Measurements from ENCODE around the gene CCDC50.

Gene CCDC50, protein sequence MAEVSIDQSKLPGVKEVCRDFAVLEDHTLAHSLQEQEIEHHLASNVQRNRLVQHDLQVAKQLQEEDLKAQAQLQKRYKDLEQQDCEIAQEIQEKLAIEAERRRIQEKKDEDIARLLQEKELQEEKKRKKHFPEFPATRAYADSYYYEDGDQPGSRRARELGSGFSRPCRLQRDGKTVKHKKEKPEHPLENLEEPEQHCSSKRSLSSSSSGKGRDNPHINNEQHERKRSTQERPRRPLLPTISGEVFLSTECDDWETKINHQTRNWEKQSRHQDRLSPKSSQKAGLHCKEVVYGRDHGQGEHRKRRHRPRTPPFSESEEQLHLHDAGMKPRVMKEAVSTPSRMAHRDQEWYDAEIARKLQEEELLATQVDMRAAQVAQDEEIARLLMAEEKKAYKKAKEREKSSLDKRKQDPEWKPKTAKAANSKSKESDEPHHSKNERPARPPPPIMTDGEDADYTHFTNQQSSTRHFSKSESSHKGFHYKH

DNA sequence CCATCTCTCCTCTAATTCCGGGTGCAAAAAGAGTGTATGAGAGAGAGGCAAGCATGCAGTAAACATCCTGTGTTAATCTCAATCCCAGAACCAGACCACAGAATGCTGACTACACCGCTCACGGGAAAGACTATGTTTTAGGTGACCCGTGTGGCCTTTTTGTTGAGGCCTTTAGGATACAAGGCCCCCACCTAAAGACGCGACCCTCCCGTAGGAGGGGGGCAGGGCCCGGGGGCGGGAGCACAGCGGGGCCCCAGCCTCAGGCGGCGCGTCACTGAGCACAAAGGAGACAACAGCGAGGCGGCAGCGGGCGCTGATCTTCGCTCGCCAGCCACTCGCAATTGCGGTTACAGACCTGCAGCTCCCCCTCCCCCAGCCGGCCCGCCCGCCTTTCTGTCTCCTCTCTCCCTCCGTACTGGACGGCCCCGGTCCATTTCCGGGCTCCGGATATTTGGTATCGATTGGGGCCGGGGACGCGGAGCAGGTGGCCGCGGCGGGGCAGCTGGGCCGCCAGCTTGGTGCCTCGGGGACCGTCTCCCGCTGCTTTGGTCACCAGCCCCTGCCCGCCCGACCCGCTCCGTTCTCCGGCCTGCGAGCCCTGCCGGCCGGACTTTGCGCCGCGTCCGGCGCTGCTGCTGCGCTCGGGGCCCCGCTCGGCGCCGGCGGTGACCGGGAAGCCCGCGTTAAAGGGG lies at the start of gene CCDC50:
Gene CCDC50, plus strand, starts transcription at position 433 of the 692 bp plus-strand sequence. CDS start 281 bp downstream, outside the sequence.
- no peak within 1 kb of the TSS for H3K27ac ChIP-seq (ENCODE audit: low read length)
- DNase-seq (ENCODE audit: low read depth, low spot score), result peak; percentile 27

DNA sequence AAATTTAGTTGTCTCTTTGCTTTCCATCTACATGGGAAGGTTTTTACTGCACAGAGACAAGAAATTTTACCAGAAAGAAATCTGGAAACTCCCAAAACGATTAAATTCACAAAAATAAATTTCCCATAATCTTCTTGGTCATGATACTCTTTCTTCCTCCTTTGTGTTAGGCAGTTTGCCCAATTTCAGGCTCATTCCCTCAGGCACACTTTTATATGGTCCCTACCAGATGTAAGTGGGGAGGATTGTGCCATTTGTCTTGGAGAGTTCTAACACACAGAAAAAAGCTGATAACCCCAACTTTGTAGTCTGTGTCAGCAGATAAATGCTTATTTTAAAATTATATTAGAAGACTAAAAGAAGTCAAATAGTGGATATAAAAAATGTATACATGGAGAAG lies 49.1 kb upstream of the CCDC50 start:
- Histone ChIP-seq H3K27ac (ENCODE audit: low read length) (no peak overlapping the region), H3K36me3 (ENCODE audit: control insufficient read depth, insufficient read depth, low read length) (no peaks in the 10 kb centered on the region), H3K9me3 (ENCODE audit: control insufficient read depth, insufficient read depth, low read length) (no peaks in the 10 kb centered on the region), H3K4me1 (ENCODE audit: control insufficient read depth, insufficient read depth, low read length) (no peaks in the 10 kb centered on the region), H3K27me3 (ENCODE audit: control insufficient read depth, insufficient read depth, low read length) (no peaks in the 10 kb centered on the region), H3K4me3 (ENCODE audit: low read length) (no peak overlapping the region)
- no peak for DNase-seq (ENCODE audit: low read depth, low spot score)
- WGBS (ENCODE audit: insufficient coverage, insufficient read length), result no CpG with 5 or more reads among the region's 1 CpG

More for the DNA sequence above, at the start of gene CCDC50:
- WGBS (ENCODE audit: insufficient coverage, insufficient read length), result no CpG with 5 or more reads among the region's 63 CpGs
- H3K27me3 ChIP-seq (ENCODE audit: control insufficient read depth, insufficient read depth, low read length), result peaks cover 8% of the 10 kb centered on the region; the same call in 1 of the 2 replicates
- H3K4me3 ChIP-seq (ENCODE audit: low read length), result peak within 1 kb of the TSS; percentile 94
- no peaks in the 10 kb centered on the region for H3K9me3 ChIP-seq (ENCODE audit: control insufficient read depth, insufficient read depth, low read length)
- H3K36me3 ChIP-seq (ENCODE audit: control insufficient read depth, insufficient read depth, low read length), result no peaks in the 10 kb centered on the region
- no peaks in the 10 kb centered on the region; the same call in 1 of the 2 replicates for H3K4me1 ChIP-seq (ENCODE audit: control insufficient read depth, insufficient read depth, low read length)

DNA sequence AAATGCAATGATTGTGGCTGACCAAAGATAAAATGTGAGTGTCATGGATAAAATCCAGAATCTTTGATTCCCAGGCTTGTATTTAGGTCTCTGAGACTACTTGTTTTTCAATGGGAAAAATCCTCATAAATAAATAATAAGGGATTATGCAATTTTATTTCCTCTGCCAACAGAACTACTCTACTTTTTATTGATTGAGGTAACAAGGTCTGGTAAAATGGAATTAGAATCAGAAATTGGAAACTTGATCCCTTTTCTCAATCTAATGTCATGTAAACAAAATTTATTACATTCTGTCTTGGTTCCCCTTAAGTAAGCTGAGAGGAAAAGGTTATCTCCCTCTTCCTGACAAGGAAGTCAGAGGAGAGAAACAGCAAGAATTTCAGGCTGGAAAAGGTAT lies 48.3 kb upstream of the CCDC50 start:
- Histone ChIP-seq H3K27ac (ENCODE audit: low read length) (no peak overlapping the region), H3K27me3 (ENCODE audit: control insufficient read depth, insufficient read depth, low read length) (no peaks in the 10 kb centered on the region), H3K4me3 (ENCODE audit: low read length) (no peak overlapping the region), H3K9me3 (ENCODE audit: control insufficient read depth, insufficient read depth, low read length) (no peaks in the 10 kb centered on the region), H3K36me3 (ENCODE audit: control insufficient read depth, insufficient read depth, low read length) (no peaks in the 10 kb centered on the region), H3K4me1 (ENCODE audit: control insufficient read depth, insufficient read depth, low read length) (no peaks in the 10 kb centered on the region)
- no peak for DNase-seq (ENCODE audit: low read depth, low spot score)

DNA sequence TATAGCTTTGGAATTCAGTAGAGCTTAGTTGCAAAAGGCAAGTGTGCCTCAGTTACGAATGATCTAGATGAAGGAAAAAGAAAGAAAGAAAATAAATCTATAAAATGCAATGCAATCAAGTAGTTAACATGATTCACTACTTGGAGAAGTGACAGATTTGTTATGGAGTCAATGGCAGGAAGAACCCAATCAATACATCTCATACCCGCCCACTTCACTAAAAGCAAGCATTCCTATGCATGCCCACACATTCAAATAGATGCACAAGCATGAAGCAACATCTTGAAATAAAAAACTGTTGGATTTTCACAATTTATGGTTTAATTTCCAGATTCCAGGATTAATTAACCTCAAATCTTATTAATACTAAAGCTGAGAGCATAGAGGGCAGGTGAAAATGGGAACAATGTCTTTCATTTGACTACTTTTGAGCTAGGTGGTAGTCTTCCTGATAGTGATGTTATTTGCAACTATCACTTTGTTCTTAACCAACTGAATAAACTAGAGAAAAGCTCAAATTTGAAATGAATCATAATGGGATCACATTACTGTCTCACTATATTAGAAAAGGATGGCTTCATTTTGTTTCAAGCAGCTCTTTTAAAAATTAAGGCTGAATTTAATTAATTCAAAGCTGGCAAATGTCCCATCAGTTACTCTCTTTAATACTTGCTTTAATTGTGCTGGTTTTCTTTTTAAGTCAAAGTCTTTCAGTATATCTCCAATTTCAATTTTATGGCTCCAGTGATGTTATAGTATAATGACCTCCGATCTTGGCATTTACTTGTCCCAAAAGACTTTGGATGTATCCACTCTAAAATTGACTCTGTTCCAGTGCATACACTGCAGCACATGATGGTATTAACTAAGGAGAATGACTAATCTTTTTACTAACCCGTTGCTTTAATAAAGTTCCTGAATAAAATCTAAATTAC lies 46.7 kb upstream of the CCDC50 start:
- no CpG with 5 or more reads among the region's 4 CpGs for WGBS (ENCODE audit: insufficient coverage, insufficient read length)
- DNase-seq (ENCODE audit: low read depth, low spot score), result no peak
- H3K4me1 ChIP-seq (ENCODE audit: control insufficient read depth, insufficient read depth, low read length), result no peaks in the 10 kb centered on the region
- H3K27me3 ChIP-seq (ENCODE audit: control insufficient read depth, insufficient read depth, low read length), result no peaks in the 10 kb centered on the region
- H3K36me3 ChIP-seq (ENCODE audit: control insufficient read depth, insufficient read depth, low read length), result no peaks in the 10 kb centered on the region
- H3K27ac ChIP-seq (ENCODE audit: low read length), result no peak overlapping the region
- no peak overlapping the region for H3K4me3 ChIP-seq (ENCODE audit: low read length)
- H3K9me3 ChIP-seq (ENCODE audit: control insufficient read depth, insufficient read depth, low read length), result no peaks in the 10 kb centered on the region

DNA sequence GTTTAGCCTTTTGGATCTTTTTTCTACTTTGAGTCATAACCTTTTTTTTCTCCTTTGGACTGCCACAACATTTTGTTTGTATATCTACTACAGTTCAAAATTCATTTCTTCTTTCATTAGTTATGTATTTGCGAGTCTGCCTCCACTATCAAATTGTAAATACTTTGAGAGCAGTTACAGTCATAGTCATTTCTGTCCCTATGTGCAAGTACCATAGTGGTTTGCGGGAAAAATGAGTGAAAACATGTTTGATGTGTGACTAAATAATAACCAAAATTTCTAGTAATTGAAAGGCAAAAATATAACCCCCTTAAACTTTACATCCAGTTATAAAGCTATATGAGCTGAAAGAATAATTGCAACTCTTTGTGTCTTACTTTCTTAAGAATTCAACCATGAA lies 45.8 kb upstream of the CCDC50 start:
- H3K36me3 ChIP-seq (ENCODE audit: control insufficient read depth, insufficient read depth, low read length), result no peaks in the 10 kb centered on the region
- no peak overlapping the region for H3K27ac ChIP-seq (ENCODE audit: low read length)
- no peaks in the 10 kb centered on the region for H3K27me3 ChIP-seq (ENCODE audit: control insufficient read depth, insufficient read depth, low read length)
- no CpG with 5 or more reads among the region's 2 CpGs for WGBS (ENCODE audit: insufficient coverage, insufficient read length)
- H3K4me3 ChIP-seq (ENCODE audit: low read length), result no peak overlapping the region
- no peaks in the 10 kb centered on the region for H3K9me3 ChIP-seq (ENCODE audit: control insufficient read depth, insufficient read depth, low read length)
- no peak for DNase-seq (ENCODE audit: low read depth, low spot score)
- H3K4me1 ChIP-seq (ENCODE audit: control insufficient read depth, insufficient read depth, low read length), result no peaks in the 10 kb centered on the region

DNA sequence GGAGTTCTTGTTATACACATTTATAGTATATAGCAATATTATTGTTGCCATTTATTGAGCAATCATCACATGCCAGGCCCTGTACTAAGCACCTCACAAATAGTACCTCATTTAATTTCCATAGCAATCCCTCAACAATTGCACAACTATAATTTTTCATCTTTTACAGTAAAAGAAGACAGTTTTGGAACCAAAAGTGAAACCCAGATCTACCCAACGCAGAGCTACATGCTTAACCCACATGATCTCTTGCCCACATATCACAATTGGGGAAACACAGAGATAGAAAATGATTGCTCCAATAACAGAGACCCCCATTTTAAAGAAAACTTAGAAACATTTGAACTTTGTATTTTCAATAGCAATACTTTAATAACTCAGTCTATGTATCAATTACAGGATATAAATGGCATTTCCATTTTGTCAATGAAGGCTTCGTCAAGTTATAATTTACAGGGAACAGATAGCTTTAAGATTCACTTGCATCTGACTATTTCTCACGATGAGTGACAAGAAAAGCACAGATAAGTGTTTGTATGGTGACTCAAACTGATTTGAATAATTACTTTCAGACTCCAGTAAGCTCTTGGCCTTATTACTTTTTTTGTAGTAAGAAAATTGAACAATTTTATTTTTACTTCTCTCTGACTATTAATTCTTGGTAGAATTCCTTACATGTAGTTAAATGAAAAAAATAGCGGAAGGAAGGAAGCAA lies 38.7 kb upstream of the CCDC50 start:
- no peak for DNase-seq (ENCODE audit: low read depth, low spot score)
- Histone ChIP-seq H3K9me3 (ENCODE audit: control insufficient read depth, insufficient read depth, low read length) (no peaks in the 10 kb centered on the region), H3K27ac (ENCODE audit: low read length) (no peak overlapping the region), H3K4me1 (ENCODE audit: control insufficient read depth, insufficient read depth, low read length) (no peaks in the 10 kb centered on the region), H3K4me3 (ENCODE audit: low read length) (no peak overlapping the region), H3K36me3 (ENCODE audit: control insufficient read depth, insufficient read depth, low read length) (no peaks in the 10 kb centered on the region), H3K27me3 (ENCODE audit: control insufficient read depth, insufficient read depth, low read length) (no peaks in the 10 kb centered on the region)
- WGBS (ENCODE audit: insufficient coverage, insufficient read length), result no CpG with 5 or more reads among the region's 4 CpGs

DNA sequence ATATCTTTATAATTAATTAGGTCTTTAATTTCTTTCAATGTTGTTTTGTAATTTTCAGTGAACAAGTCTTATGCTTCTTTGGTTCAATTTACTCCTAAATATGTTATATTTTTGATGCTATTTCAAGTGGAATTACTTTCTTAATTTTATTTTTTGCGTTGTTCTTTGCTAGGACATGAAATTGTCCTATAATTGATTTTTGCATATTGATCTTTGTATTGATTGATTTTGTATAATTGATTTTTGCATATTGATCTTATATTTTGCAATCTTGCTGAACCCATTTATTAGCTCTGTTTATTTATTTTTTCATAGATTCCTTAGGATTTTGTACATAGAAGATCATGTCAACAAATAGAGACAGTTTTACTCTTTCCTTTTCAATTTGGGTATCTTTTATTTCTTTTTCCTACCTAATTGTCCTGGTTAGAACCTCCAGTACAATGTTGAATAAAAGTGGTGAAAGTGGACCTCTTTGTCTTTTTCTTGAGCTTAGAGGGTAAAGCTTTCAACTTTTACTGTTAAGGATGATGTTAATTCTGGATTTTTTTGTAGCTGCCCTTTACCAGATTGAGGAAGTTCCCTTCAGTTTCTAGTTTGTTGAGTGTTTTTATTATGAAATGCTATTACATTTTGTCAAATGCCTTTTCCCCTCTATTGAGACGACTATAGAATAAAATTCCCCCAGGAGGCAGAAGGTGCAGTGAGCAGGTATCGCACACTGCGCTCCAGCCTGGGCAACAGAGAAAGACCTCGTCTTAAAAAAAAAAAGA lies 36.8 kb upstream of the CCDC50 start:
- Histone ChIP-seq H3K27me3 (ENCODE audit: control insufficient read depth, insufficient read depth, low read length) (no peaks in the 10 kb centered on the region), H3K36me3 (ENCODE audit: control insufficient read depth, insufficient read depth, low read length) (no peaks in the 10 kb centered on the region), H3K4me3 (ENCODE audit: low read length) (no peak overlapping the region), H3K9me3 (ENCODE audit: control insufficient read depth, insufficient read depth, low read length) (no peaks in the 10 kb centered on the region), H3K27ac (ENCODE audit: low read length) (no peak overlapping the region), H3K4me1 (ENCODE audit: control insufficient read depth, insufficient read depth, low read length) (no peaks in the 10 kb centered on the region)
- WGBS (ENCODE audit: insufficient coverage, insufficient read length), result no CpG with 5 or more reads among the region's 5 CpGs
- no peak for DNase-seq (ENCODE audit: low read depth, low spot score)

DNA sequence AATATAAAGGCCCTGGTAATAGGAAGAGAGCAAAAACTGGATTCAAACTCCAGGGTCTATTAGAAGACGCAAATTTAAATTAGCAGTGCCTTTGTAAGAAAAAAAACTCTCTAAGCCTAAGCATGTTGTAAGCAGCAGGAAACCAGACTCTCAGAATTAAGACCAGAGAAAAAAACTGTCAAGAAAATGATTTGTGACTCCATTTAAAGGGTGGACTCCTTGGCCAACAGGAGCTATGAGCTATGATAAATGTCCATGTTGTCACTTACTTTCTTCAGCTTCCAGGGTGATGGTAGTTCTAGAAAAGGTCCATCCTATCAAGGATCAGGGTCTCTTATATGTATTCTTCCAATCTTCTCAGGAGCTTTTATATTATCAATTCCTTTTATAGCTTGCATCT lies 34.9 kb upstream of the CCDC50 start:
- no peaks in the 10 kb centered on the region for H3K27me3 ChIP-seq (ENCODE audit: control insufficient read depth, insufficient read depth, low read length)
- H3K27ac ChIP-seq (ENCODE audit: low read length), result no peak overlapping the region
- no peaks in the 10 kb centered on the region for H3K4me1 ChIP-seq (ENCODE audit: control insufficient read depth, insufficient read depth, low read length)
- H3K9me3 ChIP-seq (ENCODE audit: control insufficient read depth, insufficient read depth, low read length), result no peaks in the 10 kb centered on the region
- no peak overlapping the region for H3K4me3 ChIP-seq (ENCODE audit: low read length)
- WGBS (ENCODE audit: insufficient coverage, insufficient read length), result no CpG with 5 or more reads among the region's 1 CpG
- H3K36me3 ChIP-seq (ENCODE audit: control insufficient read depth, insufficient read depth, low read length), result no peaks in the 10 kb centered on the region
- no peak for DNase-seq (ENCODE audit: low read depth, low spot score)

DNA sequence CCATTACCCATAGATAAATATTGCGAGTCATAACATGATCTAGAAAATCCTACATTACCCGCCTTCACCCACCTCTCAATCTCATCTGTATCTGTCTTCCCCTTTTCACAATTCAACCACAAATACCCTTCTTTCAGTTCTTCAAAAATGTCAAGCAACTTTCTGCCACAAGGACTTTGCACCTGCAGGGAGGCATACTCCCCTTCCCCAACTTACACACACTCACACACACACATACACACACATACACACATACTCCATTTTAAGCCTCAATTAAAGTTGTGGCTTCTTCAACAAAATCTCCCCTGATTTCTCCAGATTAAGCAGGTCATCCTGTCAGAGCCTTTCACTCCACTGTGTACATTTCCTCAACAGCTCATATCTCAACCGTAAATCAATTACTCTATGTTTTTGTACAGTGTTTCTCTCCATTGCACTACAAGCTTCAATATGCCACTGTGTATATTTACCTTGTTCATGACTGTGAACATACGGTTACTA lies 33.1 kb upstream of the CCDC50 start:
- DNase-seq (ENCODE audit: low read depth, low spot score), result no peak
- H3K9me3 ChIP-seq (ENCODE audit: control insufficient read depth, insufficient read depth, low read length), result no peaks in the 10 kb centered on the region
- H3K4me3 ChIP-seq (ENCODE audit: low read length), result no peak overlapping the region
- H3K27me3 ChIP-seq (ENCODE audit: control insufficient read depth, insufficient read depth, low read length), result no peaks in the 10 kb centered on the region
- WGBS (ENCODE audit: insufficient coverage, insufficient read length), result 100% methylated on average over 1 of the region's 4 CpGs
- H3K27ac ChIP-seq (ENCODE audit: low read length), result no peak overlapping the region
- no peaks in the 10 kb centered on the region for H3K36me3 ChIP-seq (ENCODE audit: control insufficient read depth, insufficient read depth, low read length)
- no peaks in the 10 kb centered on the region for H3K4me1 ChIP-seq (ENCODE audit: control insufficient read depth, insufficient read depth, low read length)

All from iPS DF 6.9 (cell line).